Duodenal mucosa (tissue), 2 donors: ENCODE measurements around the gene C6orf47.

Source experiments
- H3K27ac ChIP-seq: one replicate; pipeline ENCODE4 v1.7.0; 2013; ENCODE audit warnings: low read depth, low read length
- H3K27me3 ChIP-seq, 2 donors: one replicate each; pipeline ENCODE4 v1.7.0; 2013; ENCODE audit warnings: low read length in 2 of 2, control low read depth in 1 of 2; ENCODE audit not compliant: insufficient read depth in 2 of 2, control insufficient read depth in 1 of 2
- H3K36me3 ChIP-seq, 2 donors: one replicate each; pipeline ENCODE4 v1.7.0; 2013; ENCODE audit warnings: low read length in 2 of 2, control low read depth in 1 of 2; ENCODE audit not compliant: insufficient read depth in 2 of 2, control insufficient read depth in 1 of 2
- H3K4me1 ChIP-seq, 2 donors: one replicate each; pipeline ENCODE4 v1.7.0; 2013; ENCODE audit warnings: low read length in 2 of 2, control low read depth in 1 of 2; ENCODE audit not compliant: insufficient read depth in 2 of 2, control insufficient read depth in 1 of 2
- H3K4me3 ChIP-seq, 2 donors: one replicate each; pipeline ENCODE4 v1.7.0; 2013; ENCODE audit warnings: low read length in 2 of 2, low read depth in 1 of 2
- H3K9ac ChIP-seq, 2 donors: one replicate each; pipeline ENCODE4 v1.7.0; 2013; ENCODE audit warnings: low read length in 2 of 2, low read depth in 1 of 2
- H3K9me3 ChIP-seq, 2 donors: one replicate each; pipeline ENCODE4 v1.7.0; 2013; ENCODE audit warnings: low read length in 2 of 2, control low read depth in 1 of 2; ENCODE audit not compliant: control insufficient read depth in 1 of 2

Gene C6orf47

GRCh38 chr6:31645325-31645724, 15.3 kb downstream of the C6orf47 start:
- Histone ChIP-seq H3K36me3 (peaks cover 69 to 90% of the 10 kb centered on the region in 2 donors), H3K9ac (no peak overlapping the region), H3K27ac (no peak overlapping the region), H3K27me3 (no peaks in the 10 kb centered on the region), H3K9me3 (no peaks in the 10 kb centered on the region), H3K4me3 (no peak overlapping the region), H3K4me1 (no peaks in the 10 kb centered on the region)

- no peak overlapping the region for H3K9ac ChIP-seq
- no peaks in the 10 kb centered on the region for H3K4me1 ChIP-seq
- H3K9me3 ChIP-seq = no peaks in the 10 kb centered on the region
- no peak overlapping the region for H3K4me3 ChIP-seq
- peaks cover 76 to 94% of the 10 kb centered on the region in 2 donors for H3K36me3 ChIP-seq
- H3K27ac ChIP-seq = no peak overlapping the region
- no peaks in the 10 kb centered on the region for H3K27me3 ChIP-seq
These were observed 16.6 kb downstream of the C6orf47 start for GRCh38 chr6:31643818-31644454.

- no peaks in the 10 kb centered on the region for H3K4me1 ChIP-seq
- no peak overlapping the region for H3K4me3 ChIP-seq
- H3K9ac ChIP-seq = no peak overlapping the region
- H3K27me3 ChIP-seq = no peaks in the 10 kb centered on the region
- H3K36me3 ChIP-seq = peaks cover 70 to 94% of the 10 kb centered on the region in 2 donors
- no peak overlapping the region for H3K27ac ChIP-seq
- H3K9me3 ChIP-seq = no peaks in the 10 kb centered on the region
These were observed 17.6 kb downstream of the C6orf47 start for GRCh38 chr6:31642798-31643570.

GRCh38 chr6:31641370-31641769, 19.2 kb downstream of the C6orf47 start:
- Histone ChIP-seq H3K27ac (no peak overlapping the region), H3K9ac (no peak overlapping the region), H3K27me3 (no peaks in the 10 kb centered on the region), H3K4me1 (no peaks in the 10 kb centered on the region), H3K36me3 (peaks cover 70 to 94% of the 10 kb centered on the region in 2 donors), H3K4me3 (no peak overlapping the region), H3K9me3 (no peaks in the 10 kb centered on the region)

GRCh38 chr6:31640612-31641011, 20.0 kb downstream of the C6orf47 start:
- H3K9ac ChIP-seq = no peak overlapping the region
- H3K4me1 ChIP-seq = no peaks in the 10 kb centered on the region
- H3K4me3 ChIP-seq = no peak overlapping the region
- no peak overlapping the region for H3K27ac ChIP-seq
- no peaks in the 10 kb centered on the region for H3K27me3 ChIP-seq
- peaks cover 72 to 94% of the 10 kb centered on the region in 2 donors for H3K36me3 ChIP-seq
- no peaks in the 10 kb centered on the region for H3K9me3 ChIP-seq

GRCh38 chr6:31639449-31639861, 21.1 kb downstream of the C6orf47 start:
- Histone ChIP-seq H3K9ac (no peak overlapping the region), H3K36me3 (peaks cover 72 to 94% of the 10 kb centered on the region in 2 donors), H3K27me3 (no peaks in the 10 kb centered on the region), H3K4me1 (no peaks in the 10 kb centered on the region), H3K27ac (no peak overlapping the region), H3K9me3 (no peaks in the 10 kb centered on the region), H3K4me3 (no peak overlapping the region)

GRCh38 chr6:31639043-31639442, 21.5 kb downstream of the C6orf47 start:
- H3K27ac ChIP-seq = no peak overlapping the region
- H3K9me3 ChIP-seq = no peaks in the 10 kb centered on the region
- no peak overlapping the region for H3K4me3 ChIP-seq
- H3K4me1 ChIP-seq = no peaks in the 10 kb centered on the region
- no peak overlapping the region for H3K9ac ChIP-seq
- peaks cover 72 to 94% of the 10 kb centered on the region in 2 donors for H3K36me3 ChIP-seq
- no peaks in the 10 kb centered on the region for H3K27me3 ChIP-seq

- H3K4me3 ChIP-seq = no peak overlapping the region
- no peak overlapping the region for H3K9ac ChIP-seq
- H3K9me3 ChIP-seq = no peaks in the 10 kb centered on the region
- H3K36me3 ChIP-seq = peaks cover 71 to 93% of the 10 kb centered on the region in 2 donors
- H3K27ac ChIP-seq = no peak overlapping the region
- no peaks in the 10 kb centered on the region for H3K4me1 ChIP-seq
- no peaks in the 10 kb centered on the region for H3K27me3 ChIP-seq
These were observed 23.6 kb downstream of the C6orf47 start for GRCh38 chr6:31636698-31637596.

- no peaks in the 10 kb centered on the region for H3K9me3 ChIP-seq
- H3K4me1 ChIP-seq = no peaks in the 10 kb centered on the region
- no peak overlapping the region for H3K27ac ChIP-seq
- H3K27me3 ChIP-seq = no peaks in the 10 kb centered on the region
- peaks cover 63 to 90% of the 10 kb centered on the region in 2 donors for H3K36me3 ChIP-seq
- H3K9ac ChIP-seq = no peak overlapping the region
- H3K4me3 ChIP-seq = no peak overlapping the region
These were observed 25.5 kb downstream of the C6orf47 start for GRCh38 chr6:31634969-31635575.
